HG03460 (cell line): ENCODE data around the gene GAGE12G.
"Not testable (repeated sequence)": the region's sequence is repeated elsewhere in the genome, so short reads cannot be mapped to it uniquely, and the experiment has no call there.

ENCODE experiments used
- ATAC-seq: cut with Tn5 transposase; IDR thresholded peaks from one replicate; pipeline ENCODE4 v1.9.1; 2021; ENCODE audit not compliant: unreplicated experiment

GAGE12G gene

GRCh38 chrX:49570100-49570499 is at the start of gene GAGE12G:
Gene GAGE12G, plus strand, starts transcription at chrX:49570400. Its CDS starts 1,155 bp downstream, at chrX:49571555.
- not testable (repeated sequence) for ATAC-seq

GRCh38 chrX:49531877-49532276 is 38.3 kb upstream of the GAGE12G start, which contains the start of gene GAGE12C:
Gene GAGE12C, plus strand, starts transcription at chrX:49532177. Its CDS starts 1,155 bp downstream, at chrX:49533332.
- ATAC-seq, result not testable (repeated sequence)

GRCh38 chrX:49541433-49541832 is 28.8 kb upstream of the GAGE12G start, which contains the start of gene GAGE12D:
Gene GAGE12D, plus strand, starts transcription at chrX:49541733. Its CDS starts 1,155 bp downstream, at chrX:49542888.
- ATAC-seq, result not testable (repeated sequence)

GRCh38 chrX:49550989-49551388 is 19.2 kb upstream of the GAGE12G start, which contains the start of gene GAGE12E:
Gene GAGE12E, plus strand, starts transcription at chrX:49551289. Its CDS starts 1,155 bp downstream, at chrX:49552444.
- not testable (repeated sequence) for ATAC-seq

- not testable (repeated sequence) for ATAC-seq
These were observed 9.7 kb upstream of the GAGE12G start, which contains the start of gene GAGE12F for GRCh38 chrX:49560542-49560941. Gene GAGE12F, plus strand, starts transcription at chrX:49560842. Its CDS starts 1,155 bp downstream, at chrX:49561997.

GRCh38 chrX:49568728-49569127 is 1.5 kb upstream of the GAGE12G start:
- not testable (repeated sequence) for ATAC-seq

GRCh38 chrX:49569152-49569551 is 1.0 kb upstream of the GAGE12G start:
- ATAC-seq, result not testable (repeated sequence)

GRCh38 chrX:49579649-49580048 is 9.4 kb downstream of the GAGE12G start, which contains the start of gene GAGE12H:
Gene GAGE12H, plus strand, starts transcription at chrX:49579949. Its CDS starts 1,155 bp downstream, at chrX:49581104.
- ATAC-seq, result not testable (repeated sequence)

- ATAC-seq, result not testable (repeated sequence)
These were observed 19.0 kb downstream of the GAGE12G start, which contains the start of gene GAGE2A for GRCh38 chrX:49589196-49589595. Gene GAGE2A, plus strand, starts transcription at chrX:49589496. Its CDS starts 1,155 bp downstream, at chrX:49590651.

- ATAC-seq, result not testable (repeated sequence)
These were observed 19.7 kb downstream of the GAGE12G start for GRCh38 chrX:49589769-49590478.

GRCh38 chrX:49590488-49590887 is 20.3 kb downstream of the GAGE12G start:
- ATAC-seq, result not testable (repeated sequence)

- ATAC-seq, result not testable (repeated sequence)
These were observed 28.5 kb downstream of the GAGE12G start, which contains the start of gene GAGE1 for GRCh38 chrX:49598720-49599119. Gene GAGE1, plus strand, starts transcription at chrX:49599020. Its CDS starts 1,155 bp downstream, at chrX:49600175.

- no peak for ATAC-seq
These were observed 40.6 kb downstream of the GAGE12G start for GRCh38 chrX:49610718-49611310.

- no peak for ATAC-seq
These were observed 48.4 kb downstream of the GAGE12G start for GRCh38 chrX:49618574-49618973.
